ENCODE results near the gene CYB5D1.
A peak's percentile ranks its signal among the peaks of the same experiment; 100 is the strongest.

GRCh38 chr17:7852919-7853690 is 4.7 kb upstream of the CYB5D1 start:
- peak in 1 of 3 experiments; percentile 10 for TF ChIP-seq CTCF (optimal IDR thresholded peaks at IDR 0.05 in 1 of 3, IDR thresholded peaks at IDR 0.05 in 1 of 3, conservative IDR thresholded peaks at IDR 0.05 in 1 of 3; ENCODE audit: extremely low read depth in 1 of 3, insufficient read depth in 2 of 3, low read length in 3 of 3)
- no peak for TF ChIP-seq EZH2 (IDR thresholded peaks at IDR 0.05; ENCODE audit: low read length)
